PC-3 (cell line): ENCODE data around the gene HEMGN.

ENCODE experiments used
- EZH2 ChIP-seq: fragments of 300-600 bp; sonication (generic); IDR thresholded peaks from one replicate; pipeline ENCODE4 v1.6.1; 2017; ENCODE audit warnings: antibody characterized with exemption, mild to moderate bottlenecking, low read length; ENCODE audit not compliant: unreplicated experiment
- EZH2phosphoT487 ChIP-seq: fragments of 300-600 bp; sonication (generic); IDR thresholded peaks from 2 replicates; pipeline ENCODE4 v1.6.1; 2018; ENCODE audit warnings: mild to moderate bottlenecking, antibody characterized with exemption, low read length, borderline replicate concordance
- TF ChIP-seq, protein P1 (sequence below): fragments of 300-600 bp; sonication (generic); conservative IDR thresholded peaks from 2 replicates; pipeline ENCODE4 v1.5.1; 2017; ENCODE audit warnings: antibody characterized with exemption, low read depth, mild to moderate bottlenecking, low read length

DNA sequence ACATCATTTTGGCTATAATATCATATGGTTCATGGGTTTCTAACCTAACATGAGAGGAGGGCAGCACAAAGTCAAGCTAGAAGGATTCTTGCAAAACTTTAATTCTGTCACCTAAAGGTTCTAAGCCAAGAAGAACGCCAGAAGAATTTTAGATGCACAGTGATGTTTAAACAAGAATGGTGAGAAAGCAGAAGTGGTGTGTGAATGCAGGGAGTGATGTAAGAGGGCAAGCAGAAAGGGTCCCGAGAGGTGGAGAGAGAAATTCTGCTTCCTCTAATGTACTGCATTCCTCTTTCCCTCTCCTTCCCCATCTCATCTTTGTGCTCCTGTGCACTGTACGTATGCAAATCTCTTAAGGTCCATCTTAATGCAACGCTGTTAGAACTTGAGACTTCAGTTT lies 13.6 kb downstream of the HEMGN start:
- TF ChIP-seq, protein P1, sequence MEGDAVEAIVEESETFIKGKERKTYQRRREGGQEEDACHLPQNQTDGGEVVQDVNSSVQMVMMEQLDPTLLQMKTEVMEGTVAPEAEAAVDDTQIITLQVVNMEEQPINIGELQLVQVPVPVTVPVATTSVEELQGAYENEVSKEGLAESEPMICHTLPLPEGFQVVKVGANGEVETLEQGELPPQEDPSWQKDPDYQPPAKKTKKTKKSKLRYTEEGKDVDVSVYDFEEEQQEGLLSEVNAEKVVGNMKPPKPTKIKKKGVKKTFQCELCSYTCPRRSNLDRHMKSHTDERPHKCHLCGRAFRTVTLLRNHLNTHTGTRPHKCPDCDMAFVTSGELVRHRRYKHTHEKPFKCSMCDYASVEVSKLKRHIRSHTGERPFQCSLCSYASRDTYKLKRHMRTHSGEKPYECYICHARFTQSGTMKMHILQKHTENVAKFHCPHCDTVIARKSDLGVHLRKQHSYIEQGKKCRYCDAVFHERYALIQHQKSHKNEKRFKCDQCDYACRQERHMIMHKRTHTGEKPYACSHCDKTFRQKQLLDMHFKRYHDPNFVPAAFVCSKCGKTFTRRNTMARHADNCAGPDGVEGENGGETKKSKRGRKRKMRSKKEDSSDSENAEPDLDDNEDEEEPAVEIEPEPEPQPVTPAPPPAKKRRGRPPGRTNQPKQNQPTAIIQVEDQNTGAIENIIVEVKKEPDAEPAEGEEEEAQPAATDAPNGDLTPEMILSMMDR = no peak
- TF ChIP-seq EZH2phosphoT487 (no peak), EZH2 (no peak)
